8988T (cell line): ENCODE results near the gene C10orf90.
"Not testable (repeated sequence)": the region's sequence is repeated elsewhere in the genome, so short reads cannot be mapped to it uniquely, and the experiment has no call there.

Experiments
- DNase-seq: peaks from one replicate; pipeline ENCODE4 v3.0.0; 2011

C10orf90 gene

GRCh38 chr10:126580873-126581647, 89.4 kb downstream of the C10orf90 start:
- DNase-seq = no peak

- no peak for DNase-seq
Measured at GRCh38 chr10:126576336-126576735, 94.2 kb downstream of the C10orf90 start.

- DNase-seq = no peak
Measured at GRCh38 chr10:126570621-126571602, 99.6 kb downstream of the C10orf90 start.

GRCh38 chr10:126570245-126570570, 100.3 kb downstream of the C10orf90 start:
- no peak for DNase-seq

GRCh38 chr10:126569513-126570244, 100.8 kb downstream of the C10orf90 start:
- no peak for DNase-seq

- DNase-seq = no peak
Measured at GRCh38 chr10:126568809-126569385, 101.6 kb downstream of the C10orf90 start.

GRCh38 chr10:126565871-126566270, 104.6 kb downstream of the C10orf90 start:
- no peak for DNase-seq

- no peak for DNase-seq
Measured at GRCh38 chr10:126565441-126565840, 105.1 kb downstream of the C10orf90 start.

- no peak for DNase-seq
Measured at GRCh38 chr10:126564326-126564888, 106.1 kb downstream of the C10orf90 start.

- DNase-seq = no peak
Measured at GRCh38 chr10:126563361-126563760, 107.1 kb downstream of the C10orf90 start.

- DNase-seq = no peak
Measured at GRCh38 chr10:126561921-126562680, 108.4 kb downstream of the C10orf90 start.

GRCh38 chr10:126561294-126561920, 109.1 kb downstream of the C10orf90 start:
- no peak for DNase-seq

GRCh38 chr10:126558881-126559280, 111.6 kb downstream of the C10orf90 start:
- no peak for DNase-seq

GRCh38 chr10:126551202-126551601, 119.3 kb downstream of the C10orf90 start:
- no peak for DNase-seq

GRCh38 chr10:126550586-126550985, 119.9 kb downstream of the C10orf90 start:
- not testable (repeated sequence) for DNase-seq

- DNase-seq = no peak
Measured at GRCh38 chr10:126549344-126549743, 121.1 kb downstream of the C10orf90 start.

GRCh38 chr10:126544565-126544964, 125.9 kb downstream of the C10orf90 start:
- DNase-seq = no peak

GRCh38 chr10:126538439-126539135, 131.9 kb downstream of the C10orf90 start:
- no peak for DNase-seq

GRCh38 chr10:126536656-126537055, 133.8 kb downstream of the C10orf90 start:
- DNase-seq = no peak

GRCh38 chr10:126536148-126536547, 134.3 kb downstream of the C10orf90 start:
- DNase-seq = no peak

GRCh38 chr10:126533644-126534043, 136.8 kb downstream of the C10orf90 start:
- no peak for DNase-seq
